GM19372 (cell line): Measurements from ENCODE around the gene TUT1.
A peak's percentile ranks its signal among the peaks of the same experiment; 100 is the strongest.

Experiments
- ATAC-seq: cut with Tn5 transposase; IDR thresholded peaks from one replicate; pipeline ENCODE4 v1.9.1; 2021; ENCODE audit warnings: mild to moderate bottlenecking, low read depth, moderate library complexity; ENCODE audit not compliant: unreplicated experiment

The TUT1 gene

GRCh38 chr11:62544581-62545436, 46.5 kb downstream of the TUT1 start:
- ATAC-seq, result no peak

- ATAC-seq, result no peak
Measured at GRCh38 chr11:62543680-62544444, 47.5 kb downstream of the TUT1 start.

DNA sequence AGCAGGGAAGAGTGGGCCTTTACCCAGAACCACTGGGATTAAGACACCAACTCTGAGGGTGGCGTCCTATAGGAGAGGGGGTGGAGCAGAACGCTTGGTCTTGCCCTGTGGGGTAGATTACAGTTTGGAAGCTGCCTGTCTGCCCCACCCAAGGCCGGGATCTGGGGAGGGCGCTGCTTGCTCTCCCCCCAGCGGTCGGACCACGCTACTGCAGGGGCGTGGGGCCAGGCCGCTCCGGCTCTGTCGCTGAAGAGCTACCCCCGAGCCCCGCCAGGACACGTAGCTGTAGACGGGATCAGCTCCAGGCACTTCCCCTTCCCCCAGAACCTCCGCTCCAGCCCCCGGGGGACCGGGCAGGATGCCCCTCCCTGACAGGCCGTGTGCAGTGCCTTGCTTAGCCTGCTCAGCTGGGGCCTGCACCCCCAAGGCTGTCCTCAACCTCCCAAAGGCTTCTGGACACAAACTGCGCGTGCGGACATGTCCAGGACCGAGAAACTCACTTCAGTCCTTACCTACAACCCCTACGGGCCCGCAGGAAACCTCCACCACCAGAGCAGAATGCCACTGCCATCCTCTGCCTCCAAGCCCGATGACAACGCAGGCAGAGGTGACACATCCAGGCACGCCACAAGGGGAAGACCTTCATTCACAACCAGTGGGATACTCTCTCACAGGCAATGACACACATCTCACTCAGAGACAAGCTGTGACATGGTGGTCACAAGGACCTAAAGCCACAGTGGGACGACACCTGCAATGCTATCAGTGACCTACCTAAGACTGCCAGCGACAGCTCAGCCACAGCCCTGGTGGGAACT, 48.4 kb downstream of the TUT1 start:
- ATAC-seq, result no peak

- ATAC-seq, result no peak
Measured at GRCh38 chr11:62542111-62542745, 49.1 kb downstream of the TUT1 start.

- peak; percentile 50 for ATAC-seq
Measured at GRCh38 chr11:62540804-62541701, 50.3 kb downstream of the TUT1 start.

DNA sequence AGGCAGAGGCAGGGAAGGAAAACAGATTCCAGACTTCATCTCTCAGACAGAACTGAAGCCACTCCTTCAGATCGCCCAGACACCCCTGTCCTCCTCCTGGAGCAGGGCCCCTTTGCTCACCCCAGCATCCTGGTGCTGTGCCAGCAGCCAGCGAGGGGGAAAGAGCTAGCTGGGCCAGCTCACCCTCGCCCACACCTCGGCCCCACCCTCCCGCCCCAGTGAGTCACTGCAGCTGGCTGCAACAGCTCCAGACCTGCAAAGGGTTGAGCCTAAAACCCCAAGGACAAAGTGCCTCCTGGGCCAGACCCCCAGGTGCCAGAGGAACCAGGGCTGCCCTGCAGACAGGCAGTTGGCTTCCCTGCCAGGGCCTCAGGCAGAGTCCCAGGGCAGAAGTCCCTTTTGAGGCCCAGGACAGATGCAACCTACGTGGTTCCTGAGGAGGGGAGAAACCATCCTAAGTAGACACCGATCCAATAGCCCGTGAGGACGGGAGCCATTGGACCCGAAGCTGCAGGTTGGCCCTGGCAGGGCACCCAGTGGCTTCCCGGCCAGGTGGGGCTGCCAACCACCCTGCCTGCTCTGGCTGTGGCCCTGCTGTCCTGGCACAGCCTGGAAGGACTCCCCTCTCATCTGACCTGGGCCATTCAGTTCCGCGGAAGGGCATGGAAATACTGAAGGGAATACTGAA, 51.9 kb downstream of the TUT1 start:
- ATAC-seq, result no peak

DNA sequence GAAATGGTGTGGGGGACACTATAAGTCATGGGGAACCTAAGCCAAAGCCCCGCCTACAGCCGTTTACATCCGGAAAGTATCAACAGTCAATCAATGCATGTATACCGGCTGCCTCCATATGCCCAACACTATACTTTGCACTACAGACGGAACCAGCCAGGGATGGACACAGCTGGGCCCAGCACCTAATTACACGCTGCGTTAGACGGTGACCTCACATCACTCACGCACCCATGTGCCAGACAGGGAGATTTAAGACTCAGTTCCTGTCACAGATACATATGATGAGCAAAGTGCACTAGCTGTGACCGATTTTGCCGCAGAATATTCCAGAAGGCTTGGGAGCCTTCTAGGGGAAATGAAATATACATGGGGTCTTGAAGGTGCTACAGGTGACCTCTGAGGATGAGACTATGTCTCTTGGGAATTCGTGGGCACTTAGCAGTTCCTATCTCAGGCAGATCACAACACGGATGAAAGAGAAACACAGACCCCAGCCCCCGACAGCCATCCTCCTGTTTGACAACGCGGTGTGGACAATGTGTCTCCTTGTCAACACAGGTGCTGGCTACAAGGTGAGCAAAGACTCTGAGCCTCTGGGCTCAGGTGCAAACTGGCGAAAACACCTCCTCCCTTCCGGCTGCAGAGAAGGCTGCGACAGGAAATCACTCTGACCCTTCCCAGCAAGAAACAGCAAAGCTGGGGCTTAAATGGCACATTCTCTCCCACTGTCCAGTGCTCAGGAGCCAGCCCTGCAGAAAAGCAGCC, 52.7 kb downstream of the TUT1 start:
- ATAC-seq, result no peak

DNA sequence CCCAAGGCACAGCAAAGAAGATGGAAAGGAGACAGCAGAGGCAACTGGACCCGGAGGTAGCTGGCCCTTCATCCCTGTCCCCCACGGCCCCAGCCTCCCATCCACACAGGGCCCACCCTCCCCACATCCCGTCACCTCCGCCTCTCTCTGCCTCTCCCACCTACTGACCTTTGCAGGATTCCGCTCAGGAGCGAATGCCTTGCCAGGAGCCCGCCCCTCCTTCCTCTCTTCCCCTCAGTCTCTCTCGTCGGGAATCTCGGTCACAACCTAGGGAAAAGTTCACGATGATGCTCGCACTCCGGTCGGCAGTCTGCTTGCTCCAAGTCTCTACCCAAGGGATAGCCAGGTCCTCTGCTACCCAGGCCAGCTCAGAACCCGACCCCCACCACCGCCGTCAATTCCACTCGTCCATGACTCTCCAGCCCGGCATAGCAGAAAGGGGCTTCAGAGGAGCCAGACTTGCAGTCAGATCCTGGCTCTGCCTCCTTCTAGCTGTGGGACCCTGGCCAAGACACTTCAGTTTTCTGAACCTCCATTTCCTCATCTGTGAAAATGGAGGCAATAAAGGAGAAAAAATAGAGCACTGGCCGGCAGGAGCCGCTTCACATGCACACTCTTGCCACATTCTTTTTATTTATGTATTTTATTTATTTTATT, 54.9 kb downstream of the TUT1 start:
- no peak for ATAC-seq

DNA sequence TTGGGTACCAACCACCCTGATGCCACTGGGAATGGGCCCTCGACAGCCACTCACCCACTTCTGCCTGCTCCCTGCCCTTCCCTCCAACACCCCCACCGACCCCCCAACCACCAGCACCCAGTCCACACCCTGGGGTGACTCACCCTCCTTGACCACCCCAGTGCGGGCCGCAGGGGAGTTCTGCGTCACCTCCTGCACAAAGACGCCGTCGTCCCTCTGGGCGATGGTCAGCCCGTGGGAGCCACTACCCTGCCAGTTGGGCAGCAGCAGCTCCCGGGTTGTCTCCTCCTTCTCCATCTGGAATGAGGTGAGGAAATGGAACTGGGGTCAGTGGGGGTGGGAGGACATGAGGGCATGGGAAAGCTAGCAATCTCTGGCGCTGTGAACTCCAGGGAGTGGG, 55.5 kb downstream of the TUT1 start:
- no peak for ATAC-seq

DNA sequence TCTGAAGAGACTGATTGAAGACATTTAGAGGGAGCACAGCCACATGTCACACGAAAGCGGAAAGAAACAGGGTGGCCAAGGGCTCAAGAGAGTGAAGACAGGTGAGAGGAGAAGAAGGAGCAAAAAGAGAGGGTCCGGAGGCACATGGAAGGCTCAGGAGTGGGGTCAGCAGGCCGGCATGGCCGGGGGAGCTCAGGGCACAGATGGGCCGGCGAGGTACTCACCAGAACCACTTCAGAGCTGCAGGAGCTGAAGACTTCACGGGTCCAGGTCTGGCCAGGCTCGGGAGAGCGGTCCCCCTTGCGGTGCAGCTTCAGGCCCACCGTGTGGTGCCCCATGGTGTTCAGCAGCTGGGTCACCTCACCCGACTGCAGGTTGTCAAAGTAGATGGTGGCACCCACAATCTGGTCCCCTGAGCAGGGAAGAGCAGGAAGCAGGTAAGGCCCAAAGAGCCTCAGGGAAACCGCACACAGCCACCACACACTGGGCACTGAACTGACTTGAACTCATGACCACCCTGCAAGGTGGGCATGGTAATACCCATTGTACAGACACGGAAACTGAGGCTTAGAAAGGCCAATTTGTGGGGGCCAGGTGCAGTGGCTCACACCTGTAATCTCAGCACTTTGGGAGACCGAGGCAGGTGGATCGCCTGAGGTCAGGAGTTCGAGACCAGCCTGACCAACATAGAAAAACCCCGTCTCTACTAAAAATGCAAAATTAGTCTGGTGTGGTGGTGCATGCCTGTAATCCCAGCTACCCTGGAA, 56.4 kb downstream of the TUT1 start:
- no peak for ATAC-seq

DNA sequence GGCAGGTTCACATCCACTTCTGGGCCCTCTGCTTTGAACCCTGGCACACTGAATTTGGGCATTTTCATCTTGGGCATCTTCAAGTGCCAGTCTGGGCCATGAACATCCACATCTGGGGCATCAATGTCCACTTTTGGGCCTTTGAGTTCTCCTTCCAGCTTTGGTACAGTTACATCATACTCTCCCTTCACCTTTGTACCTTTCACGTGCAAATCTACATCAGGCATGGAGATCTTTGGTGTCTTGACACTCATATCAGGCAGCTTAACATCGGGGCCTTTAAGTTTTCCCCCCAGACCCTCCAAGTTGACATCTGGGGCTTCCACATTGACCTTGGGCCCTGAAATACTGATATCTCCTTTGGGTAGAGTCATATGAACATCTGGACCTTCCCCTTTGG, 59.2 kb downstream of the TUT1 start:
- ATAC-seq, result no peak
